Peyer's patch (tissue), 4 donors: ENCODE measurements around the gene PRR7. TPM values are rescaled to one million over a fixed set of nuclear protein-coding genes. Genes with fewer than 3 reads are reported as not detected.
"Not testable (repeated sequence)": the region's sequence is repeated elsewhere in the genome, so short reads cannot be mapped to it uniquely, and the experiment has no call there.

Source experiments
- DNase-seq, 3 donors: peaks; one replicate each; pipeline ENCODE4 v3.0.0-alpha.2; 2017 to 2019
- H3K27ac ChIP-seq, 4 donors: fragments of 200-600 bp; sonication (generic); one replicate each; pipeline ENCODE4 v1.5.1; 2016 to 2019
- H3K27me3 ChIP-seq, 2 donors: fragments of 200-600 bp; sonication (generic); one replicate each; pipeline ENCODE4 v1.5.1; 2019
- H3K36me3 ChIP-seq, 3 donors: fragments of 200-600 bp; sonication (generic); one replicate each; pipeline ENCODE4 v1.5.1; 2016 to 2019
- H3K4me1 ChIP-seq, 4 donors: fragments of 200-600 bp; sonication (generic); one replicate each; pipeline ENCODE4 v1.5.1; 2016 to 2019
- H3K4me3 ChIP-seq, 4 donors: fragments of 200-600 bp; sonication (generic); 1 replicate in 3 of 4; 2 replicates in 1 of 4; pipeline ENCODE4 v1.5.1; 2016 to 2019; ENCODE audit warnings: mild to moderate bottlenecking in 1 of 4
- H3K9me3 ChIP-seq, 4 donors: fragments of 200-600 bp; sonication (generic); one replicate each; pipeline ENCODE4 v1.5.1; 2016 to 2019; ENCODE audit warnings: mild to moderate bottlenecking in 1 of 4
- POLR2A ChIP-seq, 2 donors: fragments of 450-650 bp; IDR thresholded peaks; one replicate each; pipeline ENCODE4 v1.5.1; 2017; ENCODE audit warnings: antibody characterized with exemption in 2 of 2, mild to moderate bottlenecking in 2 of 2, moderate library complexity in 2 of 2
- total RNA-seq, 4 donors: library from RNA; depleted of rRNA; stranded (reverse); fragments of >200 nt; gene quantifications; one replicate each; pipeline ENCODE4 v1.1.0, GENCODE V29; 2016
- TF ChIP-seq, protein P1 (sequence below), 6 experiments: fragments of 450-650 bp in 4 of 6; fragments of 200-600 bp in 2 of 6; sonication (generic) in 1 of 6; IDR thresholded peaks; one replicate each; pipeline ENCODE4 v1.5.1; 2017 to 2019; ENCODE audit warnings: antibody characterized with exemption in 6 of 6, mild to moderate bottlenecking in 3 of 6, moderate library complexity in 1 of 6

The PRR7 gene
- total RNA-seq, 4 donors from 2014 or later = 0.70 to 2.2 (median 1.9) TPM; not detected in 1

DNA sequence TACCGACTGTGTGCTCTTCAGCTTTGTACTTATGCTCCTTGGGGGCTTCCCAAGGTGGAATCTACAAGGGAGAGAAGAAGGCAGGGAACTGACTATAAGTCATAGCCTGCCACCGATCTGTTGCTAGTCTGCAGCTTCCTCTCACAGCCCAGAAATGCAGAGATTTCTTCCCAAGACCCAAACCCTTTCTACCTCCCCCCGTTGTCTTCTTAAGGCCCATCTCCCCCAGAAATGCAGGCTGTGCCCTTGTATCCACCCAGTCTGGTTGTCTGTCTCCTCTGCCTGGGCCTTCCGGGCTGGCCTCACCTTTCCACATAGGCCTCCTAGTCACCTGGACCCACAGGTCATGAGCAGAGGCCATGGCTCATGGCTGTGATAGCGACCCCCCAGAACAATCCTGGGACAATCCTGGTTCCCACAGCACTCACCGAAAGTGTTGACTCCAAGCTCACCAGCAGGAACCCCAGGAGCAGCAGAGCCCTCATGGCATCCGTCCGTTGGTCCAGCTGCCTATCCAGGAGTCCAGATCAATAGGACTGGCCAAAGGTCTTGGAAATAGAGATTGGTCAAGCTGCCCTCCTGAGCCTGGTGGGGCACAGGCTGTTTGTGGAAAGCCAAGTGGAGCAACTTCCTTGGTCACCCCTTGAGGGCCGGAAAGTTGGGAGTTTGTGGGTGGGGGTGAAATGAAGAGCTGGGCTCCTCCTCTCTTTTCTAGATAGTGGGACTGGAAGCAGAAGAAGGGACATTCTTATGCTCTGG is 37.4 kb upstream of the PRR7 start, which contains the start of gene F12:
TSS of gene F12 (minus strand) at position 522 of the 759 bp plus-strand sequence. CDS start at position 485, 37 bp downstream.
- H3K36me3 ChIP-seq = no peaks in the 10 kb centered on the region
- H3K9me3 ChIP-seq = no peaks in the 10 kb centered on the region
- TF ChIP-seq, protein P1, sequence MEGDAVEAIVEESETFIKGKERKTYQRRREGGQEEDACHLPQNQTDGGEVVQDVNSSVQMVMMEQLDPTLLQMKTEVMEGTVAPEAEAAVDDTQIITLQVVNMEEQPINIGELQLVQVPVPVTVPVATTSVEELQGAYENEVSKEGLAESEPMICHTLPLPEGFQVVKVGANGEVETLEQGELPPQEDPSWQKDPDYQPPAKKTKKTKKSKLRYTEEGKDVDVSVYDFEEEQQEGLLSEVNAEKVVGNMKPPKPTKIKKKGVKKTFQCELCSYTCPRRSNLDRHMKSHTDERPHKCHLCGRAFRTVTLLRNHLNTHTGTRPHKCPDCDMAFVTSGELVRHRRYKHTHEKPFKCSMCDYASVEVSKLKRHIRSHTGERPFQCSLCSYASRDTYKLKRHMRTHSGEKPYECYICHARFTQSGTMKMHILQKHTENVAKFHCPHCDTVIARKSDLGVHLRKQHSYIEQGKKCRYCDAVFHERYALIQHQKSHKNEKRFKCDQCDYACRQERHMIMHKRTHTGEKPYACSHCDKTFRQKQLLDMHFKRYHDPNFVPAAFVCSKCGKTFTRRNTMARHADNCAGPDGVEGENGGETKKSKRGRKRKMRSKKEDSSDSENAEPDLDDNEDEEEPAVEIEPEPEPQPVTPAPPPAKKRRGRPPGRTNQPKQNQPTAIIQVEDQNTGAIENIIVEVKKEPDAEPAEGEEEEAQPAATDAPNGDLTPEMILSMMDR (IDR thresholded peaks at IDR 0.05) = no peak
- TF ChIP-seq POLR2A (IDR thresholded peaks at IDR 0.05) = no peak
- H3K4me1 ChIP-seq = peaks cover 4 to 16% (median 12%) of the 10 kb centered on the region in 4 donors
- H3K27ac ChIP-seq = no peak within 1 kb of the TSS
- DNase-seq = no peak
- H3K27me3 ChIP-seq = no peaks in the 10 kb centered on the region
- H3K4me3 ChIP-seq = peak within 1 kb of the TSS in 1 of 4 donors; percentile 19

DNA sequence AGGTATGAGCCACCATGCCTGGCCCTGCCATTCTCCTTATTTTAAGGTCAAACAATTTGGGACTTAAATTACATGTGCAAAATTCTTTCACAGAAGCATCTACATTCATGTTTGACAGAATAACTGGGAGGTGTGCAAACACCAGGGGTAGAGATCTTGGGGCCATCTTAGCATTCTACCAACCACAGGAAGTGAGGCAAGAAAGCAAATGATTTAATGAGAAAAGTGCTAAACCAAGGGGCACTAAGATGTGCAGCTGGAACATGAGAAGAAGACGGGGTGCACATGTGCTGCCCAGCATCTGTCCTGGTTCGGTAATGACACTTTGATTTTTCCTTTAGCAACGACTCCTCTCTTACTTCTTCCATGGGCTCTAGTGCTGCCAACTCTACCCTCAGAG is 36.0 kb upstream of the PRR7 start:
- Histone ChIP-seq H3K27ac (no peak overlapping the region), H3K4me1 (peaks cover 0 to 6% (median 1%) of the 10 kb centered on the region in 4 donors), H3K27me3 (no peaks in the 10 kb centered on the region), H3K36me3 (no peaks in the 10 kb centered on the region), H3K4me3 (no peak overlapping the region), H3K9me3 (no peaks in the 10 kb centered on the region)
- TF ChIP-seq POLR2A (IDR thresholded peaks at IDR 0.05) = no peak
- TF ChIP-seq, protein P1 (IDR thresholded peaks at IDR 0.05) = no peak
- DNase-seq = no peak

DNA sequence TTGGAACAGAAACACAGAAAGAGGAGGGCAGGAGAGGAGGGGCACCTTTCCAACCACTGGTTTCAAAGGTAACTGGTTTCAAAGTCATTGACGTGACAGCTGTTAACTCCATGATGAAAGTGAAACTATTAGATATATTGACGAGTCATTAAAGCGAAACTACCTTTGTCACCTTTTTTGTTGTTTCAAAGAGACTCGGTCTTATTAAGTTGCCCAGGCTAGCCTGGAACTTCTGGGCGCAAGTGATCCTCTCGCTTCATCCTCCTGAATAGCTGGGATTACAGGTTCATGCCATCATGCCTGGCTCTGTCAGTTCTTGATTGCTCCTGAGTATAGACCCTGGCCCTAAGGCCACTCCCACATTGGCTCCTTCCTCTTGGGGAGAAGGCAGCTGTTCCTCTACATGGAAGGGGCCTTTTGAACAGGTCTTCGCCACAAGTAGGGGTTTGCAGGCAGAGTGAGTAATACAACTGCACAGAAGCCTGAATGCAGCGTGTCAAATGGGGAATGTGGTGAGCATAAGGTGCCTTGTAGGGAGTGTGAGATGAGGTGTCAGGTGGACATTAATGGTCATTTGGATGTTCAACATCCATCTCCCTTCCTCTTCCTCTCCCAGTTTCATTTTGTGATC is 33.9 kb upstream of the PRR7 start:
- no peak for DNase-seq
- no peaks in the 10 kb centered on the region for H3K27me3 ChIP-seq
- peak overlapping the region in 3 of 4 donors; percentile 6 to 72 (median 52) for H3K27ac ChIP-seq
- TF ChIP-seq POLR2A (IDR thresholded peaks at IDR 0.05) = no peak
- TF ChIP-seq, protein P1 (IDR thresholded peaks at IDR 0.05) = no peak
- H3K4me3 ChIP-seq = peak overlapping the region in 3 of 4 donors; percentile 4 to 42 (median 38)
- H3K9me3 ChIP-seq = no peaks in the 10 kb centered on the region
- H3K4me1 ChIP-seq = peaks cover 0 to 12% (median 3%) of the 10 kb centered on the region in 4 donors
- H3K36me3 ChIP-seq = no peaks in the 10 kb centered on the region

DNA sequence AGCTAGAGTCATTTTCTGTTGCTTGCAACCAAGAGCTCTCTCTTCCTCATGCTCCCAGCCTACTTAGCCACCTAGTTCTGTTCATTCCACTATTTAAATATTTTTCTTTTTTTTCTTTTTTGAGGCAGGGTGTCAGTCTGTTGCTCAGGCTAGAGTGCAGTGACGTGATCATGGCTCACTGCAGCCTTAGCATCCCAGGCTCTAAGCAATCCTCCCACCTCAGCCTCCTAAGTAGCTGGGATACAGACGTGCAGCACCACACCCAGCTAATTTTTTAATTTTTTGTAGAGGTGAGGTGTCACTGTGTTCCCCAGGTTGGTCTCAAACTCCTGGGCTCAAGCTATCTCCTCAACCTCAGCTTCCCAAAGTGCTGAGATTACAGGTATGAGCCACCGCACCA is 32.1 kb upstream of the PRR7 start:
- Histone ChIP-seq H3K4me1 (peaks cover 0 to 12% (median 3%) of the 10 kb centered on the region in 4 donors), H3K4me3 (no peak overlapping the region), H3K9me3 (no peaks in the 10 kb centered on the region), H3K27me3 (no peaks in the 10 kb centered on the region), H3K36me3 (no peaks in the 10 kb centered on the region), H3K27ac (no peak overlapping the region)
- TF ChIP-seq POLR2A (IDR thresholded peaks at IDR 0.05) = no peak
- TF ChIP-seq, protein P1 (IDR thresholded peaks at IDR 0.05) = no peak
- DNase-seq = no peak

DNA sequence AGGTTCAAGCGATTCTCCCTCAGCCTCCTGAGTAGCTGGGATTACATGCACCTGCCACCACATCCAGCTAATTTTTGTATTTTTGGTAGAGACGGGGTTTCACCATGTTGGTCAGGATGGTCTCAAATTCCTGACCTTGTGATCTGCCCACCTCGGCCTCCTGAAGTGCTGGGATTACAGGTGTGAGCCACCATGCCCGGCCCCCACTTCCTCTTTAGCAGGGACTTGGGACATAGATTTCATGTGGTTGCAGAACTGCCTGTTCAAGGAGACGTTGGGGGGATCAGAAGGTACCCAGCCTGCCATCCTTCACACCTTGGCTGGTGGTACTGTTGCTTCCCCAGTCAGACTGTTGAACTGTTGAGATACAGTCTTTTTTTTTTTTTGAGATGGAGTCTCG is 29.5 kb upstream of the PRR7 start:
- not testable (repeated sequence) for H3K9me3 ChIP-seq, H3K27me3 ChIP-seq, H3K4me3 ChIP-seq, DNase-seq, H3K36me3 ChIP-seq
- Histone ChIP-seq H3K4me1 (peaks cover 0 to 12% (median 3%) of the 10 kb centered on the region in 4 donors), H3K27ac (peak overlapping the region in 2 of 4 donors; percentile 3 to 62)

DNA sequence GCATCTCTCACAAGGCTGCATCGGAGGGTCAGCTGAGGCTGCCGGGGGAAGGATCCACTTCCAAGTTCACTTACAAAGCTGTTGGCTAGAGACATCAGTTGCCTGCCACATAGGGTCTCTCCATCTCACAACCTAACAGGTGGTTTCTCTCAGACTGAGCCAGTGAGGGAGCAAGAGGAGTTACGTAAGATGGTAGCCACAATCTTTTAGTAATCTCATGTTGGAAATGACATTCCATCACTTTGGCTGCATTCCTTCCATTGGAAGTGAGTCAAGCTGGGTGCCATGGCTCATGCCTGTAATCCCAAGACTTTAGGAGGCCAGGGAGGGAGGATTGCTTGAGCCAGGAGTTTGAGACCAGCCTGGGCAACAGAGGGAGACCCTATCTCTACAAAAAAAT is 27.6 kb upstream of the PRR7 start:
- Histone ChIP-seq H3K27ac (no peak overlapping the region), H3K9me3 (no peaks in the 10 kb centered on the region), H3K4me1 (peaks cover 0 to 12% (median 0%) of the 10 kb centered on the region in 4 donors), H3K4me3 (no peak overlapping the region), H3K27me3 (no peaks in the 10 kb centered on the region), H3K36me3 (no peaks in the 10 kb centered on the region)
- no peak for TF ChIP-seq POLR2A (IDR thresholded peaks at IDR 0.05)
- TF ChIP-seq, protein P1 (IDR thresholded peaks at IDR 0.05) = no peak
- no peak for DNase-seq

DNA sequence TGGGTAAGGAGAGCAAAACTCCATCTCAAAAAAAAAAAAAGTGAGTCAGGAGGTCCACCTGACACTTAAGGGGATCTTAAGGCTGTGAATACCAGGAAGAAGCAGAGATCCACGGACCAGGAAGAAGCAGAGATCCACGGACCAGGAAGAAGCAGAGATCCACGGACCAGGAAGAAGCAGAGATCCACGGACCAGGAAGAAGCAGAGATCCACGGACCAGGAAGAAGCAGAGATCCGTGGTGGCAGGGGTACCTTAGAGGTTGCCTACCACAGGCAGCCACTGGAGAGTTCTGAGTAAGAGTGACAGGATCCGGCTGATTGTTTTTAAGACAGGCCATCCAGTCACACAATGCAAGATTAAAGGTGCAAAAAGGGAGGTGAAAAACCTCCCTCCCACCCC is 26.1 kb upstream of the PRR7 start:
- H3K4me3 ChIP-seq = peak overlapping the region in 1 of 4 donors; percentile 36

More for the DNA sequence above, 26.1 kb upstream of the PRR7 start:
- Histone ChIP-seq H3K27ac (peak overlapping the region in 2 of 4 donors; percentile 35 to 45), H3K4me1 (peaks cover 0 to 17% (median 3%) of the 10 kb centered on the region in 4 donors)
- not testable (repeated sequence) for DNase-seq, H3K36me3 ChIP-seq, H3K27me3 ChIP-seq, H3K9me3 ChIP-seq
